Measurements from ENCODE around the gene SKI. TPM values are rescaled to one million over a fixed set of nuclear protein-coding genes. Genes with fewer than 3 reads are reported as not detected.

The SKI gene
- total and polyA plus RNA-seq, 2 donors (not counting 1 experiment from before 2014, with no cell fraction given) = 14.9 to 74.9 TPM

DNA sequence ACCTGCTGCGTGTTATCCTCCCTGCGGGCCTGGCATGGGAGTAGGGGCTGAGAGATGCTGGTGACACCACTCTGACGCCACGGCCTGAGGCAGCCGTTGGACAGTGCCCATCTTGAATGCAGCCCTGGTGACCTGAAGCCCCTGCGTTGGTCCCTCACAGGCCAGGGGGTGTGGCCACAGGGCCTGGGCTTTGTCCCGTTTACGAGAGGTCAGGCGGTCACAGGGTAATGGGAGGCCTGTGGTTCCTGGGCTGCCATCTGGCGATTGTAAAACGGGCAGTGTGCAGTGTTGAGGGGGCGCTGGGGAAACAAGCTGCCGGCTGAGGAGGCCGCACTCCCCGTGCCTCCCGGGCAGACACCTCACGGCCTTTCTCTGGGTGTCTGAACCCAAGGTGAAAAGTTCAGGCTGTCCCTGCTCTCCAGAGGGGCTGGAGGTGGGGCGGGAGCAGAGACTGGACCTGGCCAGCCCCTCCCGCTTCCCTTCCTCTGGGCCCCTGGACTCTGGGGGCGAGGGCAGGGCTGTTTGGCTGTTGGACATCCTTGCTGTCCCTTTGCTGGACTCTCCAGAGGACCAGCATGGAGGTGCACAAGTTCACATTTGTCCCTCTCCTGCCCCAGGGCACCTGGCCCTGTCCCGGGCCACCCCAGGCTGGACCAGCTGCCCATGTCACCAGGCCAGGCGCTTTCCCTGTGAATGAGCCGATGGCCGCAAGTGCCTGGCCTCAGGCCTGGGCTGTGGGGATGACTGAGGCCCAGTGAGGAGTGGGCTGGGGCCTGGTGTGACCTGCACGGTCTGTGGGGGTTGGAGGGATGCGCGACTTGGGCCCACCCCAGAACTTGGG, 42.4 kb downstream of the SKI start:
- H3K4me1 ChIP-seq (ENCODE audit: control insufficient read depth in 2 of 2, insufficient read depth in 2 of 2, low read length in 2 of 2) = peaks cover 23 to 46% of the 10 kb centered on the region in 2 donors
- Mint-ChIP-seq H3K9me3 (ENCODE audit: insufficient read depth) (no peaks in the 10 kb centered on the region), H3K27me3 (no peaks in the 10 kb centered on the region), H3K4me1 (peaks cover 48% of the 10 kb centered on the region), H3K4me3 (no peak overlapping the region), H3K27ac (no peak overlapping the region)
- no peak overlapping the region for H3K27ac ChIP-seq (ENCODE audit: low read length in 2 of 2)
- CTCF ChIA-PET = no interaction called here
- no peak overlapping the region for H3K9ac ChIP-seq (ENCODE audit: low read length)
- H3K4me3 ChIP-seq (ENCODE audit: control extremely low read depth in 1 of 5, extremely low read depth in 1 of 5, insufficient read depth in 1 of 5, low read depth in 2 of 5, low read length in 4 of 5) = no peak overlapping the region
- H4K20me1 ChIP-seq (ENCODE audit: control insufficient read depth, insufficient read depth, low read length, poor library complexity, severe bottlenecking) = peaks cover 100% of the 10 kb centered on the region
- no peak overlapping the region for H2AFZ ChIP-seq (ENCODE audit: insufficient read depth, low read depth, low read length, poor library complexity, severe bottlenecking)
- TF ChIP-seq EZH2 (IDR thresholded peaks at IDR 0.05; ENCODE audit: borderline replicate concordance, insufficient read depth, low read depth, low read length, poor library complexity, severe bottlenecking) = no peak
- no peak for TF ChIP-seq CTCF (IDR thresholded peaks at IDR 0.05)
- H3K4me2 ChIP-seq (replicated peaks; ENCODE audit: low read depth, low read length, poor library complexity, severe bottlenecking) = no peak overlapping the region
- DNase-seq (no peak), ATAC-seq (ENCODE audit: low read depth) (no peak)
- H3K9me3 ChIP-seq (ENCODE audit: control extremely low read depth in 1 of 3, control insufficient read depth in 2 of 3, insufficient read depth in 1 of 3, low read length in 2 of 3) = no peaks in the 10 kb centered on the region
- intact Hi-C loops (cut with micrococcal nuclease) = no loop called here
- POLR2A ChIA-PET = no interaction called here
- peaks cover 0 to 15% of the 10 kb centered on the region in 2 experiments for H3K36me3 ChIP-seq (replicated peaks in 1 of 2; ENCODE audit: control extremely low read depth in 1 of 2, control insufficient read depth in 1 of 2, extremely low read depth in 1 of 2, insufficient read depth in 2 of 2, low read length in 1 of 2)
- no peaks in the 10 kb centered on the region for H3K27me3 ChIP-seq (replicated peaks in 1 of 4; ENCODE audit: control extremely low read depth in 1 of 4, control insufficient read depth in 3 of 4, insufficient read depth in 4 of 4, low read length in 3 of 4)
- 98% methylated on average over 23 of the region's 27 CpGs for WGBS (ENCODE audit: insufficient coverage)
- H3K79me2 ChIP-seq (ENCODE audit: control insufficient read depth, insufficient read depth, low read length) = peaks cover 100% of the 10 kb centered on the region

GRCh38 chr1:2271211-2271721, 43.1 kb downstream of the SKI start:
- Mint-ChIP-seq H3K4me3 (no peak overlapping the region), H3K9me3 (ENCODE audit: insufficient read depth) (no peaks in the 10 kb centered on the region), H3K4me1 (peaks cover 53% of the 10 kb centered on the region), H3K27me3 (no peaks in the 10 kb centered on the region), H3K27ac (no peak overlapping the region)
- H4K20me1 ChIP-seq (ENCODE audit: control insufficient read depth, insufficient read depth, low read length, poor library complexity, severe bottlenecking) = peaks cover 100% of the 10 kb centered on the region
- H3K36me3 ChIP-seq (replicated peaks in 1 of 2; ENCODE audit: control extremely low read depth in 1 of 2, control insufficient read depth in 1 of 2, extremely low read depth in 1 of 2, insufficient read depth in 2 of 2, low read length in 1 of 2) = peaks cover 0 to 15% of the 10 kb centered on the region in 2 experiments
- H3K27me3 ChIP-seq (replicated peaks in 1 of 4; ENCODE audit: control extremely low read depth in 1 of 4, control insufficient read depth in 3 of 4, insufficient read depth in 4 of 4, low read length in 3 of 4) = no peaks in the 10 kb centered on the region
- ChIA-PET POLR2A (no interaction called here), CTCF (no interaction called here)
- no peak overlapping the region for H3K4me2 ChIP-seq (replicated peaks; ENCODE audit: low read depth, low read length, poor library complexity, severe bottlenecking)
- TF ChIP-seq EZH2 (IDR thresholded peaks at IDR 0.05; ENCODE audit: borderline replicate concordance, insufficient read depth, low read depth, low read length, poor library complexity, severe bottlenecking) (no peak), CTCF (IDR thresholded peaks at IDR 0.05) (no peak)
- H3K9ac ChIP-seq (ENCODE audit: low read length) = no peak overlapping the region
- H3K27ac ChIP-seq (ENCODE audit: low read length in 2 of 2) = no peak overlapping the region
- DNase-seq = no peak
- ATAC-seq (ENCODE audit: low read depth) = no peak
- WGBS (ENCODE audit: insufficient coverage) = 97% methylated on average over 22 of the region's 25 CpGs
- peaks cover 28 to 53% of the 10 kb centered on the region in 2 donors for H3K4me1 ChIP-seq (ENCODE audit: control insufficient read depth in 2 of 2, insufficient read depth in 2 of 2, low read length in 2 of 2)
- intact Hi-C loops (cut with micrococcal nuclease) = no loop called here
- H3K79me2 ChIP-seq (ENCODE audit: control insufficient read depth, insufficient read depth, low read length) = peaks cover 100% of the 10 kb centered on the region
- H2AFZ ChIP-seq (ENCODE audit: insufficient read depth, low read depth, low read length, poor library complexity, severe bottlenecking) = no peak overlapping the region
- H3K4me3 ChIP-seq (ENCODE audit: control extremely low read depth in 1 of 5, extremely low read depth in 1 of 5, insufficient read depth in 1 of 5, low read depth in 2 of 5, low read length in 4 of 5) = no peak overlapping the region
- no peaks in the 10 kb centered on the region for H3K9me3 ChIP-seq (ENCODE audit: control extremely low read depth in 1 of 3, control insufficient read depth in 2 of 3, insufficient read depth in 1 of 3, low read length in 2 of 3)

Data from B cell (primary cell).